Naive thymus-derived CD4-positive, alpha-beta T cell (primary cell): ENCODE measurements around the gene C1QL4. TPM values are rescaled to one million over a fixed set of nuclear protein-coding genes. Genes with fewer than 3 reads are reported as not detected.

Experiments
- ATAC-seq: fragments of 150-1000 bp; cut with Tn5 transposase; 2 replicates; pipeline ENCODE4 v1.10.0; 2021; ENCODE audit warnings: mild to moderate bottlenecking, moderate library complexity
- CTCF ChIA-PET: fragments of 350-600 bp; sonication (Branson Sonifier 250); formaldehyde crosslinking; loops from one replicate; lab custom pipeline; 2021; ENCODE audit warnings: antibody characterized with exemption; lab: Charles Lee
- POLR2A ChIA-PET: fragments of 350-600 bp; sonication (Branson Sonifier 250); formaldehyde crosslinking; loops from one replicate; lab custom pipeline; 2021; ENCODE audit warnings: antibody characterized with exemption, inconsistent platforms; lab: Charles Lee
- DNase-seq, 9 donors: peaks; one replicate each; pipeline versions ENCODE4 v3.0.0 to v3.0.0-alpha.2; 2020 to 2022; ENCODE audit warnings: mixed read lengths in 1 of 9
- H3K27ac ChIP-seq: one replicate; pipeline ENCODE4 v1.7.0; 2013; ENCODE audit warnings: mild to moderate bottlenecking, low read depth, low read length, moderate library complexity
- H3K27me3 ChIP-seq, 2 donors: one replicate each; pipeline ENCODE4 v1.7.0; 2013; ENCODE audit warnings: low read length in 2 of 2, mild to moderate bottlenecking in 2 of 2, moderate library complexity in 2 of 2; ENCODE audit not compliant: control insufficient read depth in 2 of 2, insufficient read depth in 2 of 2
- H3K36me3 ChIP-seq, 3 experiments: 1 replicate in 2 of 3; 2 replicates in 1 of 3; pipeline ENCODE4 v1.7.0; 2013; ENCODE audit warnings: low read length in 3 of 3, mild to moderate bottlenecking in 3 of 3, moderate library complexity in 1 of 3; ENCODE audit not compliant: insufficient read depth in 3 of 3, control insufficient read depth in 2 of 3
- H3K4me1 ChIP-seq, 2 donors: one replicate each; pipeline ENCODE4 v1.7.0; 2013; ENCODE audit warnings: low read length in 2 of 2, mild to moderate bottlenecking in 2 of 2, moderate library complexity in 1 of 2; ENCODE audit not compliant: control insufficient read depth in 2 of 2, insufficient read depth in 2 of 2
- H3K4me3 ChIP-seq: 2 replicates; pipeline ENCODE4 v1.7.0; 2013; ENCODE audit warnings: mild to moderate bottlenecking, low read length
- H3K9me3 ChIP-seq, 3 experiments: 1 replicate in 2 of 3; 2 replicates in 1 of 3; pipeline ENCODE4 v1.7.0; 2013; ENCODE audit warnings: low read length in 3 of 3; ENCODE audit not compliant: control insufficient read depth in 2 of 3
- H3K27ac Mint-ChIP-seq, 9 donors: one replicate each; pipeline ENCODE4 v1.8.0; 2020 to 2022; ENCODE audit warnings: mixed read lengths in 9 of 9, mild to moderate bottlenecking in 8 of 9, moderate library complexity in 5 of 9, inconsistent platforms in 2 of 9
- H3K27me3 Mint-ChIP-seq, 5 donors: one replicate each; pipeline ENCODE4 v1.8.0; 2021 to 2022; ENCODE audit warnings: mixed read lengths in 5 of 5, mild to moderate bottlenecking in 1 of 5
- H3K36me3 Mint-ChIP-seq, 5 donors: one replicate each; pipeline ENCODE4 v1.8.0; 2020 to 2022; ENCODE audit warnings: mixed read lengths in 5 of 5, mild to moderate bottlenecking in 3 of 5, inconsistent platforms in 1 of 5
- H3K4me1 Mint-ChIP-seq, 7 donors: one replicate each; pipeline ENCODE4 v1.8.0; 2020 to 2022; ENCODE audit warnings: mixed read lengths in 7 of 7, mild to moderate bottlenecking in 3 of 7, inconsistent platforms in 1 of 7
- H3K4me3 Mint-ChIP-seq, 10 donors: one replicate each; pipeline ENCODE4 v1.8.0; 2020 to 2022; ENCODE audit warnings: mild to moderate bottlenecking in 10 of 10, mixed read lengths in 10 of 10, moderate library complexity in 6 of 10, inconsistent platforms in 2 of 10
- H3K9me3 Mint-ChIP-seq, 11 donors: one replicate each; pipeline ENCODE4 v1.8.0; 2020 to 2022; ENCODE audit warnings: mixed read lengths in 11 of 11, mild to moderate bottlenecking in 4 of 11, inconsistent platforms in 1 of 11, moderate library complexity in 1 of 11
- intact Hi-C, 2 donors: fragments of 100-400 bp; cut with micrococcal nuclease; formaldehyde crosslinking; loops; one replicate each; pipeline ENCODE4 v1.15.1; 2023
- polyA plus RNA-seq, 2 donors: library from polyadenylated mRNA; unstranded; fragments of 300-500 nt; fragmentation: Illumina TruSeq; gene quantifications; one replicate each; pipeline ENCODE4 v1.2.3, GENCODE V29; 2021
- total RNA-seq, 6 experiments: library from RNA in 5 of 6; stranded (reverse) in 5 of 6; gene quantifications; 1 replicate in 5 of 6; 2 replicates in 1 of 6; pipeline ENCODE4 v1.2.3 and lab custom pipeline; 2021 to 2026

Gene C1QL4
- total and polyA plus RNA-seq, 7 experiments from 2014 or later = not detected

DNA sequence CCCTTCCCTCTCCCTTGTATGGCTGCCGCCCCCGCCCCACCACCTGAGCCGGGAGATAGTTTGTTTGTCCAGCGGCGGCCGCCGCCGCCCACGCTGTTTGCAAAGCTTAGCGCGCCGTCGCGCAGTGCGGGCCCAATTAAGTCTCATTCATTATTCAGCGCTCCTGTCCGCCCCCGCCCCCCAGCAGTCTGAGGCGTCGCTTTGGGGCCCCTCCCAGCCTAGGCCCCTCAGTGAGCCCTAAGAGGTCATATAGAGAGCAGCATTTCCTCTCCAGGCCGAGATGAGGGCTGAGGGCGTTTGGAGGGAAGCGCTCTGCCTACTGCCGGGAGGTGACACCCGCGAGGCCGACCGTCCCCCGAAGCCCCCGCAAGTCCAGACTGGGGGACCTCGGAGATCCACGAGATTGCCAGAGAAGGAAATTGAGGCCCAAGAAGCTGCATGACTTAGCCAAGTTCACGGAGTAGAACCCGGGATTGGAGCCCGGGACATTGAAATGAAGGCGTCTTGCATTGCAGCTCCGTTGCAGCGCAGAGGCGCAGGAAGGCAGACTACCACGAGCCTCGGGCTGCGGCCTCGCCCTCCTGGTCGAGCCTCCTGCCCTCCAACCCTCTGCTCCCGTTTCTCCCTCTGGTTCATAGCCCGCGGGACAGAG is 9.8 kb upstream of the C1QL4 start, which contains the start of gene DNAJC22:
Gene DNAJC22 (plus strand): TSS at position 230 of the 652 bp plus-strand sequence. CDS start 1,985 bp downstream, outside the sequence.
- Mint-ChIP-seq H3K36me3 (no peaks in the 10 kb centered on the region), H3K4me1 (peaks cover 12 to 47% (median 37%) of the 10 kb centered on the region in 7 donors), H3K27ac (peak within 1 kb of the TSS in 4 of 9 donors; percentile 15 to 76 (median 52)), H3K4me3 (peak within 1 kb of the TSS; percentile 78 to 94 (median 88)), H3K27me3 (peaks cover 48 to 87% (median 65%) of the 10 kb centered on the region in 5 donors), H3K9me3 (peaks cover 0 to 1% (median 0%) of the 10 kb centered on the region in 11 donors)
- Histone ChIP-seq H3K27ac (no peak within 1 kb of the TSS), H3K27me3 (peaks cover 26 to 49% of the 10 kb centered on the region in 2 donors), H3K4me3 (peak within 1 kb of the TSS; percentile 85), H3K4me1 (peaks cover 44 to 52% of the 10 kb centered on the region in 2 donors), H3K9me3 (no peaks in the 10 kb centered on the region), H3K36me3 (no peaks in the 10 kb centered on the region)
- intact Hi-C loops = loop anchor here (1.0 to 5.0 kb wide), 4 partner anchors 9 to 254 kb away; partner anchors contain the start of genes C1QL4 (in 2 of the 2) and DHH (in 1 of the 2)
- DNase-seq (no peak), ATAC-seq (no peak)
- POLR2A ChIA-PET = interaction anchor here (1.6 to 2.5 kb wide), 2 partner anchors 20 to 24 kb away, joined by 4 to 8 read pairs; partner anchors contain the start of genes SPATS2 and TROAP
- CTCF ChIA-PET = interaction anchor here (0.9 to 3.3 kb wide), 9 partner anchors 11 to 170 kb away, joined by 3 to 26 read pairs (median 5); partner anchors contain the start of genes PRPH and SPATS2

DNA sequence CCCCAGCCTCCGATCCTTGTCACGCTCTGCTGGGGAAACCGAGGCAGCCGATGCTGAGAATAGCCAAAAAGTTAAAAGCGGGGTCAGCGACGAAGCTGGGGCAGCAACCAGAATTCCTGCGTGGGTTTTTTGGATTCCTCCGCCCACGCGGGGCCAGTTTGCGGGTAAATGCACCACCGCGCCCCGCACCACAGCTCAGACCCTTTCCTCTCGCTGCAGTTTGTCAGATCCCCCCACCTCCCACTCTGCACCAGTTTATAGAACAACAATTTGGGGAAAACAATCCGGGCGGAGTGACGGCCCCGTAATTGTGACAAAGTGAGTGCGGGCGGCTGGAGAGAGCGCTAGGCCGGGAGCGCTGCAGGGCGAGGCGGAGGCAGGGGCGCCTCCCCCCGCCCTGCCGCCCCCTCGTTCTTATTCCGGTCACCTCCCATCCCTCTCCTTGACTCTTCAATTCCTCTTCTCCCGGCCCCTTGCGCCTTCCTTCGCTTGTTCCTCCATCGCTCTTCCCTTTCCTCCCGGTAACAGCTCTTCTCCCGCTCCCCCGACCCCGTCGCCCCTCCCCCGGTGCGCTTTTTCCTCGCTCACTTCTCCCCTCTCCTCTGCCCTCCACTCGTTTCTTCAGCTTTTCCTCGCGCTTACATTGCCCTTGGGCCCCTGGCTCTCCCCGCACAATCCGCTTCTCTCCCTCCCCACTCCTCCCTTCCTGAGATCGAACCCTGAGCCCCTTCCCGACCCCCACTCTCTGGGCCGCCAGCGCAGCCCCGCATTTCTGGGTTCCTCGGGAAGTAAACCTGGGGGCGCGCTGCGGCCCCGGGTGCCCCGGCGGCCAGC is 9.1 kb upstream of the C1QL4 start:
- H3K36me3 ChIP-seq = no peaks in the 10 kb centered on the region
- ChIA-PET POLR2A (interaction anchor here (2.5 kb wide), 1 partner anchor 21 kb away, joined by 8 read pairs; the partner anchor contains the start of gene SPATS2), CTCF (interaction anchor here (1.3 to 3.3 kb wide), 4 partner anchors 12 to 56 kb away, joined by 4 to 26 read pairs (median 16); partner anchors contain the start of genes PRPH and SPATS2)
- ATAC-seq (no peak), DNase-seq (no peak)
- Mint-ChIP-seq H3K27ac (no peak overlapping the region), H3K4me1 (peaks cover 12 to 47% (median 37%) of the 10 kb centered on the region in 7 donors), H3K27me3 (peaks cover 45 to 89% (median 62%) of the 10 kb centered on the region in 5 donors), H3K4me3 (peak overlapping the region; percentile 54 to 94 (median 84)), H3K36me3 (no peaks in the 10 kb centered on the region), H3K9me3 (peaks cover 0 to 1% (median 0%) of the 10 kb centered on the region in 11 donors)
- H3K4me1 ChIP-seq = peaks cover 44 to 52% of the 10 kb centered on the region in 2 donors
- H3K9me3 ChIP-seq = no peaks in the 10 kb centered on the region
- intact Hi-C loops = loop anchor here in 1 of 2 donors (5.0 kb wide), 1 partner anchor 254 kb away; the partner anchor contains the start of gene DHH
- peak overlapping the region; percentile 85 for H3K4me3 ChIP-seq
- H3K27ac ChIP-seq = no peak overlapping the region
- H3K27me3 ChIP-seq = peaks cover 25 to 49% of the 10 kb centered on the region in 2 donors

DNA sequence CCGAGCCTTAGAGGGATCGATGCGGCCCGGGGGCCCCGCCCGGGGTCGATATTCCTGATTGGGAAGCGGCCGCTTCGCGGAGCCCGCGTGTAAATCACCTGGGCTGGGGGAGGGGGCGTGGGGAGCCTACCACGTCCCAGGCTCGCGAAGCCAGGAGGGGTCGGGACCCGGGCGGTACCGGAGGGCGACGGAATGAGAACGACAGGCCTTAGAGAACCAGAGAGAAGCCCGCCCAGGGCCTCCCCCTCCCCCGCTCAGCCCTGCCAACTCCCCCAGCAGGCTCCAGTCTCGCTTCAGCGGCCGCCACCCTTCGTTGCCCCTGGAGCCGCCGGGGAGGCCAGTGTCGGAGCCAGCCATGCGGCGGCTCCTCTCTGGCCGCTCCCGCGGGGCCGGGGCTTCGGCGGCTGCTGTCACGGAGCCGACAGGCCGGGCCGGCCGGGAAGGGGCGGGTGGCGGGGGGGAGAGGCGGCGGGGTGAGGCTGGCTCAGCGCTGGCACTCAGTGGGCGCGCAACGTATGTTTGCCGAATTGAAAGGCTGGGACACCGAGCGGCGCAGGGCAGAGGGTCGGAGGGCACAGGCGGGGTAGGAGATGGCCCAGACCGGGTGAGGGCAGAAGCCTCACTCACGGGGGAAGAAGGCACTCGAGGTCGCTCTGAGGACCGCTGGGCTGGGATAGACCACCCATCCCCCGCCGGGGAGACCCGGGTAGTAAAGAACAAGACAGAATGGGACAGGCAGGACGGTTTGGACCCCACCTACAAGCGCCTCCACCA is 8.2 kb upstream of the C1QL4 start:
- no peak for DNase-seq
- Histone ChIP-seq H3K27ac (no peak overlapping the region), H3K36me3 (no peaks in the 10 kb centered on the region), H3K4me1 (peaks cover 44 to 52% of the 10 kb centered on the region in 2 donors), H3K4me3 (peak overlapping the region; percentile 30), H3K9me3 (no peaks in the 10 kb centered on the region), H3K27me3 (peaks cover 23 to 49% of the 10 kb centered on the region in 2 donors)
- H3K4me1 Mint-ChIP-seq = peaks cover 12 to 52% (median 41%) of the 10 kb centered on the region in 7 donors
- peak overlapping the region; percentile 45 to 94 (median 84) for H3K4me3 Mint-ChIP-seq
- H3K27me3 Mint-ChIP-seq = peaks cover 51 to 89% (median 64%) of the 10 kb centered on the region in 5 donors
- POLR2A ChIA-PET = interaction anchor here (2.5 kb wide), 1 partner anchor 22 kb away, joined by 8 read pairs; the partner anchor contains the start of gene SPATS2
- intact Hi-C loops = loop anchor here in 1 of 2 donors (5.0 kb wide), 1 partner anchor 253 kb away; the partner anchor contains the start of gene DHH
- no peak overlapping the region for H3K27ac Mint-ChIP-seq
- ATAC-seq = no peak
- H3K36me3 Mint-ChIP-seq = no peaks in the 10 kb centered on the region
- H3K9me3 Mint-ChIP-seq = peaks cover 0 to 1% (median 0%) of the 10 kb centered on the region in 11 donors
- CTCF ChIA-PET = interaction anchor here (1.3 kb wide), 1 partner anchor 51 kb away, joined by 4 read pairs; the partner anchor contains the start of gene PRPH

DNA sequence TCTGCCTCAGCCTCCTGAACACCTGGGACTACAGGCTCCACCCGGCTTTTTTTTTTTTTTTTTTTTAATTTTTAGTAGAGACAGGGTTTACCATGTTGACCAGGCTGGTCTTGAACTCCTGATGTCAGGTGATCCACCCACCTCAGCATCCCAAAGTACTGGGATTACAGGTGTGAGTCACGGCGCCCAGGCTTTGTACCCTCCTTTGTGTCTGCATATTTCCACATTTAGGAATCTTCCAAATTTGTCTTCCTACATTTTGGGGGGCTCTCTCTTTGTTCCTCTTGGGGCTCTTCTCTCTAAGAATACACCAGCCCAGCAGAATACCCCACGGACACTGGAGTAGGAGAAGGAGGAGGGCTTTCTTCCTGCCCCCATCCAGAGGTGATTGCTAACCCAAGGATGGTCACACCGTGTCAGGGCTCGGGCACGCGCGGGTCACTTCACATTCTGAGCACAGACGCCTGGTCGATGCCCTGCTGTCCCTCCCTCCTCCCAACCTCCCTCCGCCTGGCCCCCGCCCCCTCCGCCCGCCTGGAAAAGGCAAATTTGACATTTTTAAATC is 7.6 kb upstream of the C1QL4 start:
- H3K4me1 ChIP-seq = peaks cover 44 to 52% of the 10 kb centered on the region in 2 donors
- H3K4me3 Mint-ChIP-seq = peak overlapping the region in 7 of 10 donors; percentile 2 to 92 (median 29)
- H3K27me3 Mint-ChIP-seq = peaks cover 51 to 90% (median 65%) of the 10 kb centered on the region in 5 donors
- intact Hi-C loops = loop anchor here in 1 of 2 donors (5.0 kb wide), 1 partner anchor 252 kb away; the partner anchor contains the start of gene DHH
- no peaks in the 10 kb centered on the region for H3K36me3 ChIP-seq
- ATAC-seq (no peak), DNase-seq (no peak)
- H3K27ac ChIP-seq = no peak overlapping the region
- peaks cover 0 to 1% (median 0%) of the 10 kb centered on the region in 11 donors for H3K9me3 Mint-ChIP-seq
- POLR2A ChIA-PET = no interaction called here
- no peaks in the 10 kb centered on the region for H3K36me3 Mint-ChIP-seq
- CTCF ChIA-PET = no interaction called here
- peaks cover 12 to 52% (median 41%) of the 10 kb centered on the region in 7 donors for H3K4me1 Mint-ChIP-seq
- no peaks in the 10 kb centered on the region for H3K9me3 ChIP-seq
- no peak overlapping the region for H3K27ac Mint-ChIP-seq
- H3K4me3 ChIP-seq = no peak overlapping the region
- H3K27me3 ChIP-seq = peaks cover 23 to 46% of the 10 kb centered on the region in 2 donors

DNA sequence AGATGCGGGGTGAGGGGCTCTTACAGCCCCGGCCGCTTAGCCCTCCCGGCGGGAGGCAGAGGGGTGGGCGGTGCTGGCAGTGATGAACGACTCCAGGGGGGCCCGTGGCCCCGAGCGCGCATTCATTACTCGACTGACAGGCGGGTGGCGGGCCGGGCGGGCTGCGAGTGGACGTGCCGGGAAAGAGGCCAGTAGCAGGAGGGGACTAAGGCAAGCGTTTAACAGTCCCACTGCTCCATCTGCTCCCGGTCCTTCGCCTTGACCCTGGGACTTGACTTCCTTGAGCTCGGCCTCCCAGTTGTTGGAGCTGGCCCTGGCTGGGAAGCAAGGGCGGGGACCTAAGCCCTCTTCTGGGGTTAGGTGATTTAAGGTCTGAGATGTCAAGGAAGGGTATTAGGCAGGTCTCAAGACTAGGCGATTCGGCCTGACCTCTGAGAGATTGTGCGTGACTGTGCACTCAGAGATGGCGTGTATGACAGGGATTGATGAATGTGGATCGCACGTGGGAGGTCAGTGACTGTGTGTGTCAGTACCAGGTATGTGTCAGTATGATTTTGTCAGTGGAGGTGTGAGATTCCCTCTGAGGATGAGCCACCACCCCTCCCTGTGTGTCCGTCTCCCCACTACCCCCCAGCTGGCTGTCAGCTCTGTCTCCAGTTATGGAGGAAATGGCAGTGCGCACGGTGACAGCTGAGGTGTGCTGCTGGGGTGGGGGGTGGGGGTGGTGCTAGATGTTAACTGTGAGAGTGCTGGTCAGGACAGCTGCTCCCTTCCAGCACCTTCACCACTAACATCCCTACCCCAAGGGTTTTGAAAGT is 6.1 kb upstream of the C1QL4 start:
- Histone ChIP-seq H3K27me3 (peaks cover 13 to 33% of the 10 kb centered on the region in 2 donors), H3K27ac (no peak overlapping the region), H3K4me3 (peak overlapping the region; percentile 43), H3K36me3 (no peaks in the 10 kb centered on the region), H3K4me1 (peaks cover 44 to 51% of the 10 kb centered on the region in 2 donors), H3K9me3 (no peaks in the 10 kb centered on the region)
- Mint-ChIP-seq H3K36me3 (no peaks in the 10 kb centered on the region), H3K27me3 (peaks cover 53 to 92% (median 64%) of the 10 kb centered on the region in 5 donors), H3K4me3 (peak overlapping the region; percentile 61 to 92 (median 76)), H3K4me1 (peaks cover 12 to 54% (median 41%) of the 10 kb centered on the region in 7 donors), H3K9me3 (peaks cover 0 to 1% (median 0%) of the 10 kb centered on the region in 11 donors), H3K27ac (peak overlapping the region in 2 of 9 donors; percentile 26 to 55)
- intact Hi-C loops = loop anchor here (1.0 to 2.0 kb wide), 4 partner anchors 10 to 55 kb away; partner anchors contain the start of gene TROAP (in 1 of the 2)
- ChIA-PET POLR2A (interaction anchor here (0.5 kb wide), 1 partner anchor 419 kb away, joined by 3 read pairs; no protein-coding TSS in a partner anchor), CTCF (interaction anchor here (0.5 to 3.6 kb wide), 11 partner anchors 8 to 75 kb away, joined by 3 to 21 read pairs (median 4); partner anchors contain the start of genes PRPH and TROAP)
- DNase-seq (peak in 1 of 9 donors; percentile 31), ATAC-seq (peak; percentile 6)
